Brain pericyte (primary cell): ENCODE results near the gene PTPN12.
"Not testable (repeated sequence)": the region's sequence is repeated elsewhere in the genome, so short reads cannot be mapped to it uniquely, and the experiment has no call there.

Experiments used
- DNase-seq: peaks from one replicate; pipeline ENCODE4 v3.0.0-alpha.2; 2012; ENCODE audit warnings: low read depth, low spot score

The PTPN12 gene

GRCh38 chr7:77538281-77539212 is 1.5 kb downstream of the PTPN12 start:
- peak; percentile 39 for DNase-seq

GRCh38 chr7:77540402-77540822 is 3.3 kb downstream of the PTPN12 start:
- no peak for DNase-seq

GRCh38 chr7:77540993-77541392 is 3.9 kb downstream of the PTPN12 start:
- DNase-seq = not testable (repeated sequence)

GRCh38 chr7:77542409-77542808 is 5.3 kb downstream of the PTPN12 start:
- no peak for DNase-seq

- DNase-seq = no peak
These were observed 5.8 kb downstream of the PTPN12 start for GRCh38 chr7:77542895-77543294.

- no peak for DNase-seq
These were observed 6.8 kb downstream of the PTPN12 start for GRCh38 chr7:77543910-77544309.

GRCh38 chr7:77544518-77544917 is 7.4 kb downstream of the PTPN12 start:
- no peak for DNase-seq

GRCh38 chr7:77548206-77548605 is 11.1 kb downstream of the PTPN12 start:
- DNase-seq = no peak

- no peak for DNase-seq
These were observed 12.2 kb downstream of the PTPN12 start for GRCh38 chr7:77549106-77549870.

- no peak for DNase-seq
These were observed 13.5 kb downstream of the PTPN12 start for GRCh38 chr7:77550586-77550985.

- DNase-seq = no peak
These were observed 16.0 kb downstream of the PTPN12 start for GRCh38 chr7:77553123-77553522.

GRCh38 chr7:77558284-77558967 is 21.3 kb downstream of the PTPN12 start:
- no peak for DNase-seq

- DNase-seq = no peak
These were observed 24.3 kb downstream of the PTPN12 start for GRCh38 chr7:77561352-77561751.

- no peak for DNase-seq
These were observed 26.2 kb downstream of the PTPN12 start for GRCh38 chr7:77563275-77563674.

- no peak for DNase-seq
These were observed 28.8 kb downstream of the PTPN12 start for GRCh38 chr7:77565917-77566316.

- DNase-seq = no peak
These were observed 29.3 kb downstream of the PTPN12 start for GRCh38 chr7:77566421-77566820.

GRCh38 chr7:77569514-77570232 is 32.6 kb downstream of the PTPN12 start:
- DNase-seq = no peak

GRCh38 chr7:77570330-77571011 is 33.4 kb downstream of the PTPN12 start:
- no peak for DNase-seq

- DNase-seq = no peak
These were observed 34.7 kb downstream of the PTPN12 start for GRCh38 chr7:77571801-77572200.

- DNase-seq = no peak
These were observed 38.1 kb downstream of the PTPN12 start for GRCh38 chr7:77575187-77575586.

GRCh38 chr7:77576856-77577255 is 39.8 kb downstream of the PTPN12 start:
- DNase-seq = no peak
